GM11168 (cell line): ENCODE data around the gene RASSF10.

ENCODE experiments used
- in situ Hi-C: fragments of 300-500 bp; cut with MboI; formaldehyde crosslinking; loops from one replicate; pipeline ENCODE4 v1.12.0; 2022; ENCODE audit warnings: low sequenced_read_pairs; ENCODE audit not compliant: unreplicated experiment

The RASSF10 gene

GRCh38 chr11:12990162-12990480 is 19.0 kb upstream of the RASSF10 start:
- in situ Hi-C loops, result no loop called here

GRCh38 chr11:12991426-12991825 is 17.7 kb upstream of the RASSF10 start:
- in situ Hi-C loops, result no loop called here

GRCh38 chr11:12993626-12994025 is 15.5 kb upstream of the RASSF10 start:
- in situ Hi-C loops, result no loop called here

GRCh38 chr11:12994476-12994875 is 14.6 kb upstream of the RASSF10 start:
- in situ Hi-C loops, result no loop called here

- in situ Hi-C loops, result no loop called here
These were observed 13.9 kb upstream of the RASSF10 start for GRCh38 chr11:12995188-12995587.

- in situ Hi-C loops, result no loop called here
These were observed 13.3 kb upstream of the RASSF10 start for GRCh38 chr11:12995823-12996222.

GRCh38 chr11:12997168-12997567 is 11.9 kb upstream of the RASSF10 start:
- in situ Hi-C loops, result no loop called here

- in situ Hi-C loops, result no loop called here
These were observed 10.8 kb upstream of the RASSF10 start for GRCh38 chr11:12998336-12998735.

GRCh38 chr11:12999597-12999996 is 9.5 kb upstream of the RASSF10 start:
- in situ Hi-C loops, result no loop called here

GRCh38 chr11:13000116-13000515 is 9.0 kb upstream of the RASSF10 start:
- in situ Hi-C loops, result no loop called here

GRCh38 chr11:13000721-13001120 is 8.4 kb upstream of the RASSF10 start:
- in situ Hi-C loops, result no loop called here

- in situ Hi-C loops, result no loop called here
These were observed 5.2 kb upstream of the RASSF10 start for GRCh38 chr11:13003736-13004493.

- in situ Hi-C loops, result no loop called here
These were observed 1.7 kb upstream of the RASSF10 start for GRCh38 chr11:13007182-13008060.

GRCh38 chr11:13008061-13008435 is 1.1 kb upstream of the RASSF10 start:
- in situ Hi-C loops, result no loop called here

- in situ Hi-C loops, result no loop called here
These were observed 382 bp downstream of the RASSF10 start for GRCh38 chr11:13009476-13009920.

GRCh38 chr11:13009921-13010748 is 1.0 kb downstream of the RASSF10 start:
- in situ Hi-C loops, result no loop called here

- in situ Hi-C loops, result no loop called here
These were observed 1.8 kb downstream of the RASSF10 start for GRCh38 chr11:13010749-13011465.

- in situ Hi-C loops, result no loop called here
These were observed 2.4 kb downstream of the RASSF10 start for GRCh38 chr11:13011466-13012055.

- in situ Hi-C loops, result no loop called here
These were observed 3.0 kb downstream of the RASSF10 start for GRCh38 chr11:13012056-13012661.
